GM13977 (cell line): ENCODE data around the gene ATP1A3.

Source experiments
- DNase-seq: peaks from one replicate; pipeline ENCODE4 v3.0.0; 2012; ENCODE audit warnings: low spot score
- in situ Hi-C: fragments of 300-500 bp; cut with MboI; formaldehyde crosslinking; loops from one replicate; pipeline ENCODE4 v1.12.0; 2022; ENCODE audit warnings: low sequenced_read_pairs, low pct_unique_long_range_greater_than_20kb, mixed read lengths, inconsistent platforms; ENCODE audit not compliant: unreplicated experiment
- TF ChIP-seq, protein P1 (sequence below): IDR thresholded peaks from 2 replicates; pipeline ENCODE4 v1.5.1; 2012; ENCODE audit warnings: mild to moderate bottlenecking, control low read depth; ENCODE audit not compliant: insufficient read depth; ENCODE audit errors: extremely low read depth, missing control alignments

The ATP1A3 gene

DNA sequence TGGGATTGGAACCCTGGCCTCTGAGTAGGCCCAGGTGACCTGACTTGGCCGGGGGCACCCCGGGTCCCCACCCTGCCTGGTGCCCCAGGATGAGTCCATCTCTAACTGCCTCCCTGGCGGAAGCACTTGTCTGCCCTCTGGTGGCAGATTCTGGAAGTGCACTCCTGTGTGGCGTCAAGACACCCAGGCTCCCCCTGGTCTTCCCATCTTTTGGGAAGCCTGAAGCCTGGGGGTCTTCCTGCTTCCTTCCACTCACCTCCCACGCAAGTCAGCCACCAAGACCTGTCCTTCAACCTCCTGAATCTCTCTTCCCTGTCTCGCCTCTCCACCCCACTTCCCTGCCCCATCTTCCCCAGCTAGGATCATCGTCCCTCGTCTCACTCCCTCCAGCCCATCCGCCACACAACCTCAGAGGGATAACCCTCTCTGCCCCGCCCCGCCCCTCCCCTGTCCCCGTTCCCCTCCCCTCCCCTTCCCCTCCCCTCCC lies 42.3 kb downstream of the ATP1A3 start:
- peak; percentile 87 for DNase-seq

DNA sequence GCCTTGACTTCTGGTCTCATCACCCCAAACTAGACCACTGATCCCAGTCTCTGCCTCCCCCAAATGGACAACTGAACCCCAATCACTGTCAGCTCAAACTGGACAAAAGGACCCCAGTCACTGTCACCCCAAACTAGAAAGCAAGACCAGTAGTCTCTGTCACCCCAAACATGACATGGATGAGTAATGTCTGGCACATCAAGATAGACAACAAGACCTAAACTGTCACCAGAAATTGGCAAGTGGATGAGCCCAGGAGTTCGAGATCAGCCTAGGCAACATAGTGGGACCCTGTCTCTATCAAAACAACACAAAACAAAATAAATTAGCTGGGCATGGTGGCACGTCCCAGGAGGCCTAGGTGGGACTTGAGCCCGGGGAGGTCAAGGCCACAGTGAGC lies 46.9 kb downstream of the ATP1A3 start:
- in situ Hi-C loops: no loop called here
- DNase-seq: no peak
- TF ChIP-seq, protein P1, sequence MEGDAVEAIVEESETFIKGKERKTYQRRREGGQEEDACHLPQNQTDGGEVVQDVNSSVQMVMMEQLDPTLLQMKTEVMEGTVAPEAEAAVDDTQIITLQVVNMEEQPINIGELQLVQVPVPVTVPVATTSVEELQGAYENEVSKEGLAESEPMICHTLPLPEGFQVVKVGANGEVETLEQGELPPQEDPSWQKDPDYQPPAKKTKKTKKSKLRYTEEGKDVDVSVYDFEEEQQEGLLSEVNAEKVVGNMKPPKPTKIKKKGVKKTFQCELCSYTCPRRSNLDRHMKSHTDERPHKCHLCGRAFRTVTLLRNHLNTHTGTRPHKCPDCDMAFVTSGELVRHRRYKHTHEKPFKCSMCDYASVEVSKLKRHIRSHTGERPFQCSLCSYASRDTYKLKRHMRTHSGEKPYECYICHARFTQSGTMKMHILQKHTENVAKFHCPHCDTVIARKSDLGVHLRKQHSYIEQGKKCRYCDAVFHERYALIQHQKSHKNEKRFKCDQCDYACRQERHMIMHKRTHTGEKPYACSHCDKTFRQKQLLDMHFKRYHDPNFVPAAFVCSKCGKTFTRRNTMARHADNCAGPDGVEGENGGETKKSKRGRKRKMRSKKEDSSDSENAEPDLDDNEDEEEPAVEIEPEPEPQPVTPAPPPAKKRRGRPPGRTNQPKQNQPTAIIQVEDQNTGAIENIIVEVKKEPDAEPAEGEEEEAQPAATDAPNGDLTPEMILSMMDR: no peak

More for the DNA sequence above, 42.3 kb downstream of the ATP1A3 start:
- in situ Hi-C loops: loop anchor here (5.0 kb wide), 1 partner anchor 79 kb away; no protein-coding TSS in a partner anchor
- TF ChIP-seq, protein P1: peak; percentile 96

DNA sequence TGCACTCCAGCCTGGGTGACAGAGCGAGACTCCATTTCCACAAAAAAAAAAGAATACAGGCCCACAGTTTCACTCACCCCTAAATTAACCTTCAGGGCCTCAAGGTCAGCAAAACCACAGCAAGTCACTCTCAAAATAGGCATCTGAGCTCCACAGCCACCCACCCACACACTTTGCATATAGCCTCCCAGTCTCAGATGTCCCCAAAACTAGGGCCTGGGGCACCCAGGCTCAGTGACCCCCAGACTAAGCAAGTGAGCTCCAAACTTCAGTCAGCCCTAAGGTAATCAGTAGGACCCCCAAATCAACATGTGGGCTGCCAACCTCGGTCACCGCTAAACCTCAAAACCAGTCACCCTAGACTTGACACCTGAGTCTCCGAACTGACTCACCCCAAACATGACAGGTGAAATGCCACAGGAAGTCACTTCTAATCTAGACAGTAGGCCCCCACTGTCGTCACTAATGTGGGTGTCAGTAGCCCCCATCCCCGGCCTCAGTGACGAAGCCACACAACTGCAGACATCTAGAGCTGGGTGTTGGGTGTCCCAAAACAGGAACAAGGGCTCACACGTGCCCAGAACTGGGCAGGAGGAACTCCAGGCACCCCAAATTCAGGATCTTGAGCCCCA lies 48.8 kb downstream of the ATP1A3 start:
- in situ Hi-C loops: no loop called here
- TF ChIP-seq, protein P1: no peak
- DNase-seq: peak; percentile 90

DNA sequence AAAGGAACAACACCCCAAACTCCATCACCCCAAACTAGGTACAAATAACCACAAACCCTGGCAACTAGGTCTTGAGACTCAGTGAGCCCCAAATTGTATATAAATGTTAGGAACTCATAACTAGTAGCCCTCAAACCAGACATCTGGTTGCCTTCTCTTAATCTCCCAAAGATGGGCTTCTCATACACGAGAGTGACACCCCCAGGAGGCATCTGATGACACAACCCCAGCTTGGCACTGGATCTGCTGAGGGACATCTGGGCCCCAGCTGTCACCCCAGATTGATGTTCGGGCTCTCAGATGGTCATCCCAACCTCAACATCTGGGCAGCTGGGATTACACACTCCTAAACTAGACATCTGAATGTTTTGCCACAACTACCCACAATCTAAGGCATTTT lies 49.7 kb downstream of the ATP1A3 start:
- in situ Hi-C loops: no loop called here
- TF ChIP-seq, protein P1: no peak
- peak; percentile 36 for DNase-seq

DNA sequence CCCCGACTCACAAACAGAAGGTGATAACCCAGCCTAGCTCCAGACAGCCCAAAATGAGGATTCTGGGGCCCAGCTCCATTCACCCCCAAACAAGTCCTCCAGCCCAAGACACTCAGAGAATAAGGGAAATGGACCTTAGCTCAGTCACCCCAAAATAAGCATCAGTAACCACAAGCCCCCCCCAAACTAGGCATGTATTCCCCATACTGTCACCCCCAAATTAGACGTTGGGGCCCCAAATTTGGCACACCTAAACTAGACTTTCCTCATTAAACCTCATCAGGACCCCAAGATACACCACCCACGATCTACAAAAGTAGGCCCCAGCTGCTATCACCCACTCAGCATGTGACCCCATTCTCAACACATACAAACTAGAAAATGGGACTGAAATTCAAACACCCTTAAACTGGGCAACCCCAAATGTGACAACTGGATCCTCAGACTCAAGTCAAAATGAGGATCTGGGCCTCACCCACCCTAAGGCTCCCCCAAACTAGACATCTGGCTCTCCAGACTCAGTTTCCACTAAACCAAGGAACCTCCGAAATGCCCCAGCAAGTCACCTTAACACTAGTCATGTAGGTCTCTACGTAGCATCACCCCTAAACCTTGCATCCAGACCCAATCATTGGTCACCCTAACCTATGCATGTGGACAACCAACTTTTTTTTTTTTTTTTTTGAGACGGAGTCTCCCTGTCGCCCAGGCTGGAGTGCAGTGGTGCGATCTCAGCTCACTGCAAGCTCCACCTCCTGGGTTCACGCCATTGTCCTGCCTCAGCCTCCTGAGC lies 52.4 kb downstream of the ATP1A3 start:
- TF ChIP-seq, protein P1: no peak
- peak; percentile 61 for DNase-seq
- in situ Hi-C loops: no loop called here

DNA sequence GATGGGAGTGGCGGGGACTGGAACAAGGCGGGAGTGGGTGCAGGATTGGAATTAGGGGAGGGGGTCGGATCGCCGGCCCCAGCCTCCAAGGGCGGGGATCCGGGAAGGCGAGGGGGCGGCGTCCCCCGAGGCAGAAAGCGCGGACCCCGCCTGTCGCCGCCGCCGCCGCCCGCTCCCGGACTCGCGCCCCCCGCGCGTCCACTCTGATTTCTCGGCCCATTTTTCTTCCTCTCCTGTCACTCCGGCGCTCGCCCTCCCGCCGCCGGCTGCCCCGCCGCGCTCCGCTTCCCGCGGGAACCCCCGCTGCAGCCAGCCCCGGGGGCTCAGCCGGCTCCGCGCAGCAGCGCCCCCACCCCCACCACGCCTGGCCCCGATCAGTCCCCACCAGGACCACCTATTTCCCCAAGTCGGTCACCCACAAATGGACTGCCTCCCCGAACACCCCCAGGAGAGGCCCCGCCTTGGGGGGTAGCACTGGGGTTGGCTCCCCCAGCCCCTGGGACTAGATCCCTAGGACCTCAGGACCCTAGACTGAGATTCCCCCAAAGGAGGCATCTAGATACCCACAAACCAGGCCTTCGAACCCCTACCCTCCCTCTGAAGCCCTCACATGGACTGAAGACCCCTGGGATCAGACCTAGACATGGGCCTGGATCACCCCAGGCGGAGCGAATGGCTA lies 53.2 kb downstream of the ATP1A3 start:
- DNase-seq: peak; percentile 56
- in situ Hi-C loops: no loop called here
- TF ChIP-seq, protein P1: no peak
